ENCODE results near the gene LIN28B.

LIN28B gene

DNA sequence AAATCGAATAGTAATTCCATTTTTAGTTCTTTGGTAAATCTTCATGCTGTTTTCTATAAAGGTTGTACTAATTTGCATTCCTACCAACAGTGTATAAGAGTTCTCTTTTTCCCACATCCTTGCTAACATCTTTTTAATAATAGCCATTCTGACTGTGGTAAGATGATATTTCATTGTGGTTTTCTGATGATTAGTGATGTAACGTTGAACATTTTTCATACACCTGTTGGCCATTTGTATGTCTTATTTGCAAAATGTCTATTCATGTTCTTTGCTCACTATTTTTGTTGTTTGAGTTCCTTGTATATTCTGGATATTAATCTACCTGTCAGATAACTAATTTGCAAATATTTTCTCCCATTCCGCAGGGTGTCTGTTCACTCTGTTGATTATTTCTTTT lies 64.5 kb downstream of the LIN28B start:
- Histone ChIP-seq H3K4me1 (ENCODE audit: insufficient read depth, low read length) (no peaks in the 10 kb centered on the region), H3K4me3 (ENCODE audit: low read depth in 1 of 2, low read length in 2 of 2) (no peak overlapping the region), H3K9ac (ENCODE audit: low read length) (no peak overlapping the region), H3K36me3 (ENCODE audit: insufficient read depth, low read length) (no peaks in the 10 kb centered on the region), H3K27me3 (ENCODE audit: control insufficient read depth in 1 of 2, insufficient read depth in 2 of 2, low read length in 2 of 2) (no peaks in the 10 kb centered on the region), H3K9me3 (ENCODE audit: low read length) (no peaks in the 10 kb centered on the region), H3K27ac (ENCODE audit: low read depth, low read length) (no peak overlapping the region)

DNA sequence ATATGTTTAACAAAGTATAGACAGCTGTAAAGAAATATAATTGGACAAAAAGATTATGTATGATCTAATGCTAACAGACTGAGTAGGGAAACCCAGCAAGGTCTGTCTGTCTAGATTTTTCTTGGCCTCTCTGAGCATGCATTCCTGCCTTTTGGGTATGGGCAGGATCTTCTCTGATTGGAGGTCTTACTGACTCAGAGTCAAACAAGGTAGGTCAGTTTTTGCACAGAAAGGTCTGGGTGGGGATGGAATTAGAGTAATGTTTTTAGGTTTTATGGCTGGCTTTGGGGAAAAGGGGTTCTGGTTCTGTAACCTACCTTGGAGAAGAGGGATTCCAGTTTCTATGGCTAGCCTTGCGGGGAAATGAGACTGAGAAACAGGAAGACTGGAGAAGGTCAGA lies 65.5 kb downstream of the LIN28B start:
- H3K36me3 ChIP-seq (ENCODE audit: insufficient read depth, low read length) = no peaks in the 10 kb centered on the region
- H3K27ac ChIP-seq (ENCODE audit: low read depth, low read length) = no peak overlapping the region
- H3K9me3 ChIP-seq (ENCODE audit: low read length) = no peaks in the 10 kb centered on the region
- no peaks in the 10 kb centered on the region for H3K27me3 ChIP-seq (ENCODE audit: control insufficient read depth in 1 of 2, insufficient read depth in 2 of 2, low read length in 2 of 2)
- no peak overlapping the region for H3K4me3 ChIP-seq (ENCODE audit: low read depth in 1 of 2, low read length in 2 of 2)
- H3K4me1 ChIP-seq (ENCODE audit: insufficient read depth, low read length) = no peaks in the 10 kb centered on the region
- H3K9ac ChIP-seq (ENCODE audit: low read length) = no peak overlapping the region

DNA sequence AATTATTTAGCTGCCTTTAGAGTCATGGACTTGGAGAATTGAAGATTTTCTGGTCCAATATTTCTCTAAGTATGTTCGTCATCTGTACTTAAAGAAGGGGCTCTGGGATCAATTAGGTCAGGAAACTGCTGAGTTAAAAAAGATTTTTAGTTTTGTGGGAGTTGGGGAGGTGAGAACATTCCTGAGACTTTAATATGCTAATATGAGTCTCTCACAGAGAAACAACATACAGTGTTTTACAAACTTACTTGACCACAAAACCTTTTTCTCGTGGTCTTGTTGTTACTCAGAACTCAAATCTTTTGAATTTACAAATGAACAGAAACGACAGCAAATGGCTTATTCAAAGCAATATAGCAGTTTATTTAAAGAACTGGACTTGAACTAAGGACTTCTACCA lies 67.9 kb downstream of the LIN28B start:
- H3K4me1 ChIP-seq (ENCODE audit: insufficient read depth, low read length) = no peaks in the 10 kb centered on the region
- H3K4me3 ChIP-seq (ENCODE audit: low read depth in 1 of 2, low read length in 2 of 2) = no peak overlapping the region
- no peaks in the 10 kb centered on the region for H3K36me3 ChIP-seq (ENCODE audit: insufficient read depth, low read length)
- no peaks in the 10 kb centered on the region for H3K9me3 ChIP-seq (ENCODE audit: low read length)
- no peaks in the 10 kb centered on the region for H3K27me3 ChIP-seq (ENCODE audit: control insufficient read depth in 1 of 2, insufficient read depth in 2 of 2, low read length in 2 of 2)
- no peak overlapping the region for H3K27ac ChIP-seq (ENCODE audit: low read depth, low read length)
- no peak overlapping the region for H3K9ac ChIP-seq (ENCODE audit: low read length)

DNA sequence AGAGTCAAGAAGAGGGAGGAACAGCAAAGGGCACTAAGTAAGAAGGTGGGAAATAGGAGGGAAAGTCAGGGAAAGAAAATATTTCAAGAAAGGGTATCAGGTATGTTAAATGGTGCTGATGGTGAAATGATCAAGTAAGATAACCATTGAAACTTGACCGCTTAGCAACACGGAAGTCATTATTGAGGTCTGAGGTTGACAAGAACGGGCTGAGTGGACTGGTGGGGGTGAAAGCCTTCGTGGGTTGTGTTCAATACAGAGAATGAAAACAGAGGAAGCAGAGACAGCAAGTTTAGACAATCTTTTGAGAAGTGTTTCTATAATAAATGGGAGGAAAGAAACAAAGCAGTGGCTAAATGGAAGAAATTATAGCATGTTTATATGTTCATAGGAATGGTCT lies 72.0 kb downstream of the LIN28B start:
- Histone ChIP-seq H3K4me1 (ENCODE audit: insufficient read depth, low read length) (no peaks in the 10 kb centered on the region), H3K36me3 (ENCODE audit: insufficient read depth, low read length) (no peaks in the 10 kb centered on the region), H3K27me3 (ENCODE audit: control insufficient read depth in 1 of 2, insufficient read depth in 2 of 2, low read length in 2 of 2) (no peaks in the 10 kb centered on the region), H3K9ac (ENCODE audit: low read length) (no peak overlapping the region), H3K27ac (ENCODE audit: low read depth, low read length) (no peak overlapping the region), H3K9me3 (ENCODE audit: low read length) (no peaks in the 10 kb centered on the region), H3K4me3 (ENCODE audit: low read depth in 1 of 2, low read length in 2 of 2) (no peak overlapping the region)

DNA sequence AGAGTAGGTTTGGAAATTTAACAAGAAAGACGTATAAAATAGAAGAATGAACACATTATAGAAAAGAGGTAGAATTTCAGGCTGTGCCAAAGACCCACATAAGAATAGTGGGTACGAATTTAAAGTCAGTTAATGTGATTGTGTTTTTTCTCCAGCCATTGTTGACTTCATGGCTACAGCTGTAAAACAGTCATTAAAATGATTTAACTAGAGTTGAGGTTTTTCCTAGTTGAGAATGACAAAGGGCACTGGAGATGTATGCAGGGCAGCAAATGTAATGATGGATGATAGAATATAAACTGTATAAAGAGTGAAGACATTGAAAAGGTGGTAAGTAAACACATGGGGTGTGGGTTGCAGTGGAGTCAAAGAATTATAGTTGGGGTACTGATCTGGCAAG lies 72.7 kb downstream of the LIN28B start:
- no peaks in the 10 kb centered on the region for H3K4me1 ChIP-seq (ENCODE audit: insufficient read depth, low read length)
- no peak overlapping the region for H3K9ac ChIP-seq (ENCODE audit: low read length)
- H3K4me3 ChIP-seq (ENCODE audit: low read depth in 1 of 2, low read length in 2 of 2) = no peak overlapping the region

DNA sequence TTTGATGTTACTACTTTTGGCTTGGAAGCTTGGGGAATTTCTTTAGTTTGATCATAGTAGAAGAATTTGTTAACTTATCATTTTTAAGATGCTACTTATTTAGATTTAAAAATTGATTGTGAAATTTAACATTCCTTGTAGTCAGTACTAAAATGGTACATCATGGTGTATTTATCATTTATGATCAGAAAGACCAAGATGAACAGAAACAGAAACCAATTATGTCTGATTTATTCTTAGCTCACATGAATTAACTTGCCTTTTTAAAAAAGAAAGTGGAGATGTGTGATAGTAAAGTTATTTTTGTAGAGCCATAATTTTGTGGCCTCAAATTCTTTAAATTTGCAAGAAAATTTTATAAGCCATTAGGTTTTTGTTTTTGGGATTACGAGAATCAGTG lies 77.6 kb downstream of the LIN28B start:
- Histone ChIP-seq H3K27ac (ENCODE audit: low read depth, low read length) (no peak overlapping the region), H3K27me3 (ENCODE audit: control insufficient read depth in 1 of 2, insufficient read depth in 2 of 2, low read length in 2 of 2) (no peaks in the 10 kb centered on the region), H3K36me3 (ENCODE audit: insufficient read depth, low read length) (no peaks in the 10 kb centered on the region), H3K9me3 (ENCODE audit: low read length) (no peaks in the 10 kb centered on the region), H3K4me1 (ENCODE audit: insufficient read depth, low read length) (no peaks in the 10 kb centered on the region), H3K9ac (ENCODE audit: low read length) (no peak overlapping the region), H3K4me3 (ENCODE audit: low read depth in 1 of 2, low read length in 2 of 2) (no peak overlapping the region)

More for the DNA sequence above, 72.7 kb downstream of the LIN28B start:
- Histone ChIP-seq H3K9me3 (ENCODE audit: low read length) (no peaks in the 10 kb centered on the region), H3K36me3 (ENCODE audit: insufficient read depth, low read length) (no peaks in the 10 kb centered on the region), H3K27me3 (ENCODE audit: control insufficient read depth in 1 of 2, insufficient read depth in 2 of 2, low read length in 2 of 2) (no peaks in the 10 kb centered on the region), H3K27ac (ENCODE audit: low read depth, low read length) (no peak overlapping the region)

DNA sequence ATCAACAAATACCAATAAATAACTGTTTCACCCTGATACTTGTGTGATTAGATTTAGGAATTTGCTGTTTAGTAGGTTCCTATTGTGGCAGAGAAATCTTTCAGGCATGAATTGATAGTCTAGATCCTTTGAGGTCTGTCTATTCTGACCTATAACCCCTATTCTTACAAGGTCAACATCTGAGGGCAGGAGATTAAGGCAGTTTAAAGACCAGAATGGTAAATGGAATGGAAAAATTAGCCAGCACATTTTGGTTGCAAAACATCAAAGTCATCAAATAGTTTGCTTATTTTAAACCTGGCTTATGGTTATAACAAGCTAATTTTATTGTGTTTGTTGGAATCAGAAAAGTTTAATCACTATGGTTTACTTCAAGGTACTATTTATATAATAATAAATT lies 78.4 kb downstream of the LIN28B start:
- no peak overlapping the region for H3K9ac ChIP-seq (ENCODE audit: low read length)
- H3K4me3 ChIP-seq (ENCODE audit: low read depth in 1 of 2, low read length in 2 of 2) = no peak overlapping the region
- H3K27me3 ChIP-seq (ENCODE audit: control insufficient read depth in 1 of 2, insufficient read depth in 2 of 2, low read length in 2 of 2) = no peaks in the 10 kb centered on the region
- H3K4me1 ChIP-seq (ENCODE audit: insufficient read depth, low read length) = no peaks in the 10 kb centered on the region
- H3K9me3 ChIP-seq (ENCODE audit: low read length) = no peaks in the 10 kb centered on the region
- H3K27ac ChIP-seq (ENCODE audit: low read depth, low read length) = no peak overlapping the region
- no peaks in the 10 kb centered on the region for H3K36me3 ChIP-seq (ENCODE audit: insufficient read depth, low read length)

DNA sequence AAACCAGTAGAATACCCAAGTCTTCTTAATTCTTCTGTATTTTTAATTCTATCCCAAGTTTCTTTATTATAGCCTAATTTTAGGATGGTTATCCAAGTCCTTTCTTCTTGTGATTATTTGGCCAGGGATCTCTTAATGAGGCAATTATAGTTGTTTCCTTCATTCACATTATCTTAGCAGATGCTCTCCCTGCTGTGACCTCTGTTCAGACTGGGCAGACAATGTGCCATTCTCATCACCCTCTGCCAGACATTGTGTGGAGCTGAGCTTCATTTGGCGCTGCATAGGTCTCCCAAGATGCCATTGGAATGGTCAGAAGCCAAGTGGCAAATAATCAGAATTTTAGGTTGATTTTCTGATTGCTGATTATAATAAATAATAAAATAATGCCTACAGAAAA lies 79.4 kb downstream of the LIN28B start:
- H3K4me1 ChIP-seq (ENCODE audit: insufficient read depth, low read length) = no peaks in the 10 kb centered on the region

DNA sequence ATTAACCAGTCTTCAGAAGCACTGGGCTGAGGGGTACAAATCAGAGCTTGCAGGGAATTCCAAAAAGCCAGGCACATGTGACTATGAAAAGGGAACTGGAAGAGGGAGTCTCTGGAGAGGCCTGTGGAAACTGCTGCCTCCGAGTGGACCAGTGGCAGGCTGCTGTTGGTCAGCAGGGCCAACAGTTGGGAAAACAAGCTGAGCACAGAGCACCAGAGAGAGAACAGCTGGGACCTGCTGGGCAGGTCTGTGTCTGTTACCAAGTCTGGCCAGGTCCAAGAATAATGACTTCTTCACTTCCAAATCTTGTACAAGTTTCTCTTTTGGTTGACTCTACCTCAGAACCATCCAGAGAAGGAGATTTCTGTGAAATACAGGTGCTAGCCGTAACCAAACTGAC lies 81.4 kb downstream of the LIN28B start:
- Histone ChIP-seq H3K9ac (ENCODE audit: low read length) (no peak overlapping the region), H3K4me3 (ENCODE audit: low read depth in 1 of 2, low read length in 2 of 2) (no peak overlapping the region), H3K27ac (ENCODE audit: low read depth, low read length) (no peak overlapping the region), H3K36me3 (ENCODE audit: insufficient read depth, low read length) (no peaks in the 10 kb centered on the region), H3K4me1 (ENCODE audit: insufficient read depth, low read length) (no peaks in the 10 kb centered on the region), H3K27me3 (ENCODE audit: control insufficient read depth in 1 of 2, insufficient read depth in 2 of 2, low read length in 2 of 2) (no peaks in the 10 kb centered on the region), H3K9me3 (ENCODE audit: low read length) (no peaks in the 10 kb centered on the region)

More for the DNA sequence above, 79.4 kb downstream of the LIN28B start:
- H3K27ac ChIP-seq (ENCODE audit: low read depth, low read length) = no peak overlapping the region
- H3K27me3 ChIP-seq (ENCODE audit: control insufficient read depth in 1 of 2, insufficient read depth in 2 of 2, low read length in 2 of 2) = no peaks in the 10 kb centered on the region
- no peaks in the 10 kb centered on the region for H3K9me3 ChIP-seq (ENCODE audit: low read length)
- H3K4me3 ChIP-seq (ENCODE audit: low read depth in 1 of 2, low read length in 2 of 2) = no peak overlapping the region
- no peak overlapping the region for H3K9ac ChIP-seq (ENCODE audit: low read length)
- H3K36me3 ChIP-seq (ENCODE audit: insufficient read depth, low read length) = no peaks in the 10 kb centered on the region

DNA sequence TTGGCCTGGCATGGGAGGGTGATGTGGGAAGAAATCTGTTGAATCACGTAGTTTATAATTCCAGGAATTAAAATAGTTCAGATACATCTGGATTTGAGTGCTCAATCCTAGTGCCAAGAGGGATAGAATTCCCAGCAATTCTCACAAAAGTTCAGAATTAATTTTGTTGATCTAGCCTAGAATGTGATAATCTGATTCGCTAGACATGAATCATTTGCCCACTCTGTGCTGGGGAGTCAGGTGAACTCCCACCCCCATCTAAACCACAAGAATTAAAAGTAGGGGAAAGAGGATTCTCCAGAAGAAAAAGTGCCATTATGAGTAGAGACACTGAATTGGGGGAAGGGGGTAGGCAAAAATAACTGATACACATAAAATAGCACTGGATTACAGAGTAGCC lies 85.0 kb downstream of the LIN28B start:
- Histone ChIP-seq H3K9me3 (ENCODE audit: low read length) (no peaks in the 10 kb centered on the region), H3K27me3 (ENCODE audit: control insufficient read depth in 1 of 2, insufficient read depth in 2 of 2, low read length in 2 of 2) (no peaks in the 10 kb centered on the region), H3K4me3 (ENCODE audit: low read depth in 1 of 2, low read length in 2 of 2) (no peak overlapping the region), H3K4me1 (ENCODE audit: insufficient read depth, low read length) (no peaks in the 10 kb centered on the region), H3K36me3 (ENCODE audit: insufficient read depth, low read length) (no peaks in the 10 kb centered on the region), H3K9ac (ENCODE audit: low read length) (no peak overlapping the region), H3K27ac (ENCODE audit: low read depth, low read length) (no peak overlapping the region)

DNA sequence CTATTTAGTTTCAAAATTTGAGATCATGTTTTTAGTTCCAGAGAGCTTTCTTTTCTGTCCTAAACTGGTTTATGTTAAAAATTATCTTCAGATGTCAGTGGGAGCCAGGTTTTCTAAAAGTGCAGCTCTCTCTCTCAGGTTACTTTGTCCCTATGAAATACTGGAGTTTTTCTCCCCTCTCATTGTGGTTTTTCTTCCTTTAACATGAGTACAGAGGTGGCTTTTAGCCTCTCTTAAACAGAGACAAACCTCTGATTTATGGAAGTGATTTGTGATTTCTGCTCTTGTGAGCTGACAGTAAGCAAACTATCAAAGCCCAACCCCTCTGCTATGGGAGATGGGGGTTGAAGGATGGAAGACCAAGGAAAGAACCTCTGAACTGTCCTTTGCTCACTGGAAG lies 85.7 kb downstream of the LIN28B start:
- H3K27ac ChIP-seq (ENCODE audit: low read depth, low read length) = no peak overlapping the region
- no peaks in the 10 kb centered on the region for H3K4me1 ChIP-seq (ENCODE audit: insufficient read depth, low read length)
- no peaks in the 10 kb centered on the region for H3K9me3 ChIP-seq (ENCODE audit: low read length)
- no peaks in the 10 kb centered on the region for H3K27me3 ChIP-seq (ENCODE audit: control insufficient read depth in 1 of 2, insufficient read depth in 2 of 2, low read length in 2 of 2)
- H3K36me3 ChIP-seq (ENCODE audit: insufficient read depth, low read length) = no peaks in the 10 kb centered on the region
- no peak overlapping the region for H3K4me3 ChIP-seq (ENCODE audit: low read depth in 1 of 2, low read length in 2 of 2)
- H3K9ac ChIP-seq (ENCODE audit: low read length) = no peak overlapping the region

DNA sequence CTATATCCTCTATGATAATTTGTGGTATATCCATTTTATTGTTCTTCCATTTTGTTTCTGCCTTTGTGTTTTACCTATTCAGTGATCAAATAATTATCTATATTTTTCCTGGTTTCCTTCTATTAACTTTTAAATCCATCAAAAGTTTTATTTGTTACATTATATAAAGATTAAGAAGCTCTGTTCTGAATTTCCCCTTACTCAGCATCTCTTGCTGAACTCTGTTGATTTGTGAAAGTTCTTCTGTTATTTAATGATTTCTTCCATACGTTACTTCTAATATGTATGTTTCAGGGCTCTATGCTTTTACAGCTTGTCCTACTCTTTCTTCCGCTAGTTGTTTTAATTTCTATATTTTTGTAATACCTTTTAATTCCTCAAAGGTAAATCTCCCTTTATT lies 87.1 kb downstream of the LIN28B start:
- Histone ChIP-seq H3K36me3 (ENCODE audit: insufficient read depth, low read length) (no peaks in the 10 kb centered on the region), H3K4me3 (ENCODE audit: low read depth in 1 of 2, low read length in 2 of 2) (no peak overlapping the region), H3K9me3 (ENCODE audit: low read length) (no peaks in the 10 kb centered on the region), H3K27ac (ENCODE audit: low read depth, low read length) (no peak overlapping the region), H3K27me3 (ENCODE audit: control insufficient read depth in 1 of 2, insufficient read depth in 2 of 2, low read length in 2 of 2) (no peaks in the 10 kb centered on the region), H3K9ac (ENCODE audit: low read length) (no peak overlapping the region), H3K4me1 (ENCODE audit: insufficient read depth, low read length) (no peaks in the 10 kb centered on the region)

All from muscle layer of colon (tissue), 2 donors.